ENCODE results near the gene GALNT17. TPM values are rescaled to one million over a fixed set of nuclear protein-coding genes. Genes with fewer than 3 reads are reported as not detected.

Gene GALNT17
- total RNA-seq, 1 experiment from 2014 or later, result not detected

- no peaks in the 10 kb centered on the region for H3F3A ChIP-seq (ENCODE audit: low read length, unreplicated experiment)
- H3K27me3 ChIP-seq (ENCODE audit: low read length), result no peaks in the 10 kb centered on the region
- no peak overlapping the region for H2AFZ ChIP-seq (ENCODE audit: low read length)
- H3K4me3 ChIP-seq (ENCODE audit: low read length), result no peak overlapping the region
- H4K20me1 ChIP-seq (ENCODE audit: low read length), result no peaks in the 10 kb centered on the region
- no peak overlapping the region for H3K9ac ChIP-seq (ENCODE audit: low read length)
- intact Hi-C loops (cut with micrococcal nuclease), result no loop called here
- no peak for DNase-seq
- no peak for ATAC-seq
- H3K79me2 ChIP-seq (ENCODE audit: low read length), result no peaks in the 10 kb centered on the region
- H3K9me2 ChIP-seq (replicated peaks; ENCODE audit: low read length), result no peaks in the 10 kb centered on the region
- CTCF ChIA-PET, result no interaction called here
- TF ChIP-seq, protein P1, sequence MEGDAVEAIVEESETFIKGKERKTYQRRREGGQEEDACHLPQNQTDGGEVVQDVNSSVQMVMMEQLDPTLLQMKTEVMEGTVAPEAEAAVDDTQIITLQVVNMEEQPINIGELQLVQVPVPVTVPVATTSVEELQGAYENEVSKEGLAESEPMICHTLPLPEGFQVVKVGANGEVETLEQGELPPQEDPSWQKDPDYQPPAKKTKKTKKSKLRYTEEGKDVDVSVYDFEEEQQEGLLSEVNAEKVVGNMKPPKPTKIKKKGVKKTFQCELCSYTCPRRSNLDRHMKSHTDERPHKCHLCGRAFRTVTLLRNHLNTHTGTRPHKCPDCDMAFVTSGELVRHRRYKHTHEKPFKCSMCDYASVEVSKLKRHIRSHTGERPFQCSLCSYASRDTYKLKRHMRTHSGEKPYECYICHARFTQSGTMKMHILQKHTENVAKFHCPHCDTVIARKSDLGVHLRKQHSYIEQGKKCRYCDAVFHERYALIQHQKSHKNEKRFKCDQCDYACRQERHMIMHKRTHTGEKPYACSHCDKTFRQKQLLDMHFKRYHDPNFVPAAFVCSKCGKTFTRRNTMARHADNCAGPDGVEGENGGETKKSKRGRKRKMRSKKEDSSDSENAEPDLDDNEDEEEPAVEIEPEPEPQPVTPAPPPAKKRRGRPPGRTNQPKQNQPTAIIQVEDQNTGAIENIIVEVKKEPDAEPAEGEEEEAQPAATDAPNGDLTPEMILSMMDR (conservative IDR thresholded peaks at IDR 0.05; ENCODE audit: low read depth, low read length), result no peak
- TF ChIP-seq EZH2phosphoT487 (IDR thresholded peaks at IDR 0.05; ENCODE audit: borderline replicate concordance, low read length), result no peak
- TF ChIP-seq EZH2 (IDR thresholded peaks at IDR 0.05; ENCODE audit: low read length, unreplicated experiment), result no peak
- H3K4me2 ChIP-seq (ENCODE audit: low read length), result no peak overlapping the region
- no TSS peak for BruUV-seq (replicated peaks)
- no peaks in the 10 kb centered on the region for H3K4me1 ChIP-seq (ENCODE audit: insufficient read depth, low read length)
- H3K27ac ChIP-seq (ENCODE audit: low read length), result no peak overlapping the region
- POLR2A ChIA-PET (ENCODE audit: unreplicated experiment), result no interaction called here
- no peaks in the 10 kb centered on the region for H3K36me3 ChIP-seq (ENCODE audit: low read depth, low read length)
- 0 out of 2 replicates have a peak, but pooled peaks cover 1% of the 10 kb centered on the region for H3K9me3 ChIP-seq (ENCODE audit: low read length)
Observed at GRCh38 chr7:71266912-71267311, 135.0 kb downstream of the GALNT17 start.

- no TSS peak for BruUV-seq (replicated peaks)
- CTCF ChIA-PET, result no interaction called here
- POLR2A ChIA-PET (ENCODE audit: unreplicated experiment), result no interaction called here
- H3K4me1 ChIP-seq (ENCODE audit: insufficient read depth, low read length), result no peaks in the 10 kb centered on the region
- H4K20me1 ChIP-seq (ENCODE audit: low read length), result no peaks in the 10 kb centered on the region
- TF ChIP-seq, protein P1 (conservative IDR thresholded peaks at IDR 0.05; ENCODE audit: low read depth, low read length), result no peak
- no peak for TF ChIP-seq EZH2phosphoT487 (IDR thresholded peaks at IDR 0.05; ENCODE audit: borderline replicate concordance, low read length)
- no peak for TF ChIP-seq EZH2 (IDR thresholded peaks at IDR 0.05; ENCODE audit: low read length, unreplicated experiment)
- no peak for DNase-seq
- no peaks in the 10 kb centered on the region for H3K79me2 ChIP-seq (ENCODE audit: low read length)
- no peak overlapping the region for H2AFZ ChIP-seq (ENCODE audit: low read length)
- H3K36me3 ChIP-seq (ENCODE audit: low read depth, low read length), result no peaks in the 10 kb centered on the region
- H3K9me3 ChIP-seq (ENCODE audit: low read length), result 0 out of 2 replicates have a peak, but pooled peaks cover 3% of the 10 kb centered on the region
- no peak overlapping the region for H3K4me3 ChIP-seq (ENCODE audit: low read length)
- H3K9ac ChIP-seq (ENCODE audit: low read length), result no peak overlapping the region
- no peak overlapping the region for H3K4me2 ChIP-seq (ENCODE audit: low read length)
- intact Hi-C loops (cut with micrococcal nuclease), result no loop called here
- H3K27ac ChIP-seq (ENCODE audit: low read length), result no peak overlapping the region
- no peak for ATAC-seq
- no peaks in the 10 kb centered on the region for H3K27me3 ChIP-seq (ENCODE audit: low read length)
- no peaks in the 10 kb centered on the region for H3K9me2 ChIP-seq (replicated peaks; ENCODE audit: low read length)
- H3F3A ChIP-seq (ENCODE audit: low read length, unreplicated experiment), result no peaks in the 10 kb centered on the region
Observed at GRCh38 chr7:71267734-71268469, 136.0 kb downstream of the GALNT17 start.

DNA sequence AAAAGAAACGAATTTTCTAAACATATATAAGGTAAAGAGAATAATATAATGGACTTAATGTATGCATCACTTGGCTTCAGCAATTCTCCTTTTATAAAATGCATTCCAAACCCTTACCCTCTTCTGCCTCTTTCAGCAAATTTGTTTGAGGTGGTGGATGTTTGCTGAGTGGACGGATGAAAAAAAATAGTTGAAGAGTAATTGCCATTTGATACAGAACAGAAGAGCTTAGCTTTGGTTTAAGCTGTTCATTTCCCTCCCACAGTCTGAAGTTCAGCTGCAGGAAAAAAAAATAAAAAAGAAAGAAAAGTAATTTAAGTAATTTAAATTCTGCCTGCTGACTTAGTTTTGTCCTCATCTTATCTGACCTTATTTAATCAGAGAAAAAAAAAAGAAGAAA is 138.6 kb downstream of the GALNT17 start:
- TF ChIP-seq, protein P1 (conservative IDR thresholded peaks at IDR 0.05; ENCODE audit: low read depth, low read length), result no peak
- no peak for TF ChIP-seq EZH2 (IDR thresholded peaks at IDR 0.05; ENCODE audit: low read length, unreplicated experiment)
- TF ChIP-seq EZH2phosphoT487 (IDR thresholded peaks at IDR 0.05; ENCODE audit: borderline replicate concordance, low read length), result no peak
- Histone ChIP-seq H3K9me3 (ENCODE audit: low read length) (0 out of 2 replicates have a peak, but pooled peaks cover 3% of the 10 kb centered on the region), H4K20me1 (ENCODE audit: low read length) (no peaks in the 10 kb centered on the region), H3K27me3 (ENCODE audit: low read length) (no peaks in the 10 kb centered on the region), H3K9ac (ENCODE audit: low read length) (no peak overlapping the region), H3K9me2 (replicated peaks; ENCODE audit: low read length) (no peaks in the 10 kb centered on the region), H3K27ac (ENCODE audit: low read length) (no peak overlapping the region), H3K4me2 (ENCODE audit: low read length) (no peak overlapping the region), H3K79me2 (ENCODE audit: low read length) (no peaks in the 10 kb centered on the region), H3K36me3 (ENCODE audit: low read depth, low read length) (no peaks in the 10 kb centered on the region), H3K4me3 (ENCODE audit: low read length) (no peak overlapping the region), H2AFZ (ENCODE audit: low read length) (no peak overlapping the region), H3F3A (ENCODE audit: low read length, unreplicated experiment) (no peaks in the 10 kb centered on the region), H3K4me1 (ENCODE audit: insufficient read depth, low read length) (no peaks in the 10 kb centered on the region)
- intact Hi-C loops (cut with micrococcal nuclease), result no loop called here
- ChIA-PET CTCF (no interaction called here), POLR2A (ENCODE audit: unreplicated experiment) (no interaction called here)
- DNase-seq (no peak), ATAC-seq (no peak)
- no TSS peak for BruUV-seq (replicated peaks)
